Ishikawa (cell line): Measurements from ENCODE around the gene B4GALT1.

Experiments
- EP300 ChIP-seq: IDR thresholded peaks from 2 replicates; pipeline ENCODE4 v1.6.1; 2012; ENCODE audit warnings: borderline replicate concordance
- REST ChIP-seq: IDR thresholded peaks from 2 replicates; pipeline ENCODE4 v1.6.1; 2012; ENCODE audit warnings: low read depth, mild to moderate bottlenecking

GRCh38 chr9:33131790-33132772, 35.1 kb downstream of the B4GALT1 start:
- TF ChIP-seq REST (no peak), EP300 (no peak)
